Measurements from ENCODE around the gene GALNT10. TPM values are rescaled to one million over a fixed set of nuclear protein-coding genes. Genes with fewer than 3 reads are reported as not detected.

Gene GALNT10
- total RNA-seq, 1 donor from 2014 or later, result 57.6 TPM

- ATAC-seq (no peak), DNase-seq (no peak)
- Histone ChIP-seq H3K4me3 (no peak overlapping the region), H3K4me1 (peaks cover 3% of the 10 kb centered on the region), H3K27ac (no peak overlapping the region), H3K9me3 (no peaks in the 10 kb centered on the region), H3K36me3 (peaks cover 51% of the 10 kb centered on the region), H3K27me3 (ENCODE audit: low read depth) (no peaks in the 10 kb centered on the region)
- TF ChIP-seq CTCF (IDR thresholded peaks at IDR 0.05), result no peak
- intact Hi-C loops (cut with DNase I), result no loop called here
These were observed 189.7 kb downstream of the GALNT10 start for GRCh38 chr5:154380263-154380662.

DNA sequence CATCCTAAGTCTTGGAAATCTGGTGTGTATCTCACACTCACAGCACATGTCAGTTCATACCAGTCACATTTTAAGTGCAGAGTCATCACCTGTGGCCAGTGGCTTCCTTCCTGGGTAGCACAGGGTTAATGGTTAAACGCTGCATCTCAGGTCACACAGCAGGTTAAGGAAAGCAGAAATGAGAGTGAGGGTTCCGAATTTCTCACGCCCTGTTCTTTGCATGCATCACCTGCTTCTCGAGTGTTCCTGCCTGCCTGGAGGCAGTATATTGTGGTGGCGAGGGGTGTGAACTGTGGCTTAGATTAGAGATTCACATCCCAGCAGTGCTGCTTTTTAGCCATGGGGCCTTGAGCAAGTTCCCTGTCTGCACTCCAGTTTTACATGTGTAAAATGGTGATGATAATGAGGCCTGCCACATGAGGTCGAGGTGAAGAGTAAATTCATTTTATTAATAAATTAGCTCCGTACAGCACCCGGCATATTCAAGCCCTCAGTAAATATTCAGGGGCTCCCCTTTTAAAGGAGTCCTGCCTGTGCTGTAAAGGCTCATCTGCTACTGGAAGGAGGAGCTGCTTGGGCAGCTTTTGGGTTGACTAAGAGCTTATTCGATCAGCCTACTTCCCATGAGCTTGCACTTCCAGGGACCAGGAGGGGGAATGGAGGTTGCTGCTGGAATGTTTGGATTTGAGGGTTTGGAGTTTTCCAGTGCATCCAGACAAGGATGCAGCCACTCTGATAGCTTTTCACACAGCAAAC is 194.1 kb downstream of the GALNT10 start:
- Histone ChIP-seq H3K27ac (no peak overlapping the region), H3K27me3 (ENCODE audit: low read depth) (no peaks in the 10 kb centered on the region), H3K4me1 (no peaks in the 10 kb centered on the region), H3K36me3 (peaks cover 34% of the 10 kb centered on the region), H3K4me3 (no peak overlapping the region), H3K9me3 (no peaks in the 10 kb centered on the region)
- TF ChIP-seq CTCF (IDR thresholded peaks at IDR 0.05), result no peak
- intact Hi-C loops (cut with DNase I), result no loop called here
- ATAC-seq (peak in 1 of 2 donors; percentile 31), DNase-seq (no peak)

- no peak for TF ChIP-seq CTCF (IDR thresholded peaks at IDR 0.05)
- Histone ChIP-seq H3K9me3 (no peaks in the 10 kb centered on the region), H3K27ac (no peak overlapping the region), H3K4me1 (no peaks in the 10 kb centered on the region), H3K36me3 (peaks cover 29% of the 10 kb centered on the region), H3K4me3 (no peak overlapping the region), H3K27me3 (ENCODE audit: low read depth) (no peaks in the 10 kb centered on the region)
- ATAC-seq (peak in 1 of 2 donors; percentile 34), DNase-seq (no peak)
- intact Hi-C loops (cut with DNase I), result no loop called here
These were observed 194.6 kb downstream of the GALNT10 start for GRCh38 chr5:154385236-154385512.

- no peak for TF ChIP-seq CTCF (IDR thresholded peaks at IDR 0.05)
- no peaks in the 10 kb centered on the region for H3K27me3 ChIP-seq (ENCODE audit: low read depth)
- H3K27ac ChIP-seq, result no peak overlapping the region
- H3K9me3 ChIP-seq, result no peaks in the 10 kb centered on the region
- DNase-seq (no peak), ATAC-seq (peak; percentile 49 to 58)
- no peak overlapping the region for H3K4me3 ChIP-seq
- H3K4me1 ChIP-seq, result no peaks in the 10 kb centered on the region
- H3K36me3 ChIP-seq, result peaks cover 29% of the 10 kb centered on the region
- intact Hi-C loops (cut with DNase I), result no loop called here
These were observed 196.6 kb downstream of the GALNT10 start for GRCh38 chr5:154386952-154387629.

DNA sequence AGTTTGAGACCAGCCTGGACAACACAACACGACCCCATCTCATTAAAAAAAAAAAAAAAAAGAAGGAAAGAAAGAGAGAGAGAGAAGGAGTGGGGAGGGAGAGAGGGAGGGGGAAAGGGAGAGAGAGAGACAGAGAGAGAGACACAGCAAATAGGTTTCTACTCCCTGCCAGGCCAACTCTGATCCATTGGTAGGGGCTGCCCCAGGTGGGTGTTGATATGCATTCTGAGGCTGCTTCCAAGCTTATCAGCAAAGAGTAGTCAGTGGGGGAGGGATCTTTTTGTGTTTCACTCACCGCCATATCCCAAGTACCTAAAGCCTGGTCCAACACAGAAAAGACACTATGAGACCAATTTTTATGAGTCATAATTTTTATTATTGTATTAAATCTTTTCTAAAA is 198.3 kb downstream of the GALNT10 start:
- no peak for TF ChIP-seq CTCF (IDR thresholded peaks at IDR 0.05)
- Histone ChIP-seq H3K9me3 (no peaks in the 10 kb centered on the region), H3K27me3 (ENCODE audit: low read depth) (no peaks in the 10 kb centered on the region), H3K36me3 (peaks cover 32% of the 10 kb centered on the region), H3K27ac (no peak overlapping the region), H3K4me3 (no peak overlapping the region), H3K4me1 (no peaks in the 10 kb centered on the region)
- DNase-seq (no peak), ATAC-seq (no peak)
- intact Hi-C loops (cut with DNase I), result no loop called here

Data from lower lobe of right lung (tissue), 2 donors.